ENCODE measurements around the gene MSRB1.

MSRB1 gene

DNA sequence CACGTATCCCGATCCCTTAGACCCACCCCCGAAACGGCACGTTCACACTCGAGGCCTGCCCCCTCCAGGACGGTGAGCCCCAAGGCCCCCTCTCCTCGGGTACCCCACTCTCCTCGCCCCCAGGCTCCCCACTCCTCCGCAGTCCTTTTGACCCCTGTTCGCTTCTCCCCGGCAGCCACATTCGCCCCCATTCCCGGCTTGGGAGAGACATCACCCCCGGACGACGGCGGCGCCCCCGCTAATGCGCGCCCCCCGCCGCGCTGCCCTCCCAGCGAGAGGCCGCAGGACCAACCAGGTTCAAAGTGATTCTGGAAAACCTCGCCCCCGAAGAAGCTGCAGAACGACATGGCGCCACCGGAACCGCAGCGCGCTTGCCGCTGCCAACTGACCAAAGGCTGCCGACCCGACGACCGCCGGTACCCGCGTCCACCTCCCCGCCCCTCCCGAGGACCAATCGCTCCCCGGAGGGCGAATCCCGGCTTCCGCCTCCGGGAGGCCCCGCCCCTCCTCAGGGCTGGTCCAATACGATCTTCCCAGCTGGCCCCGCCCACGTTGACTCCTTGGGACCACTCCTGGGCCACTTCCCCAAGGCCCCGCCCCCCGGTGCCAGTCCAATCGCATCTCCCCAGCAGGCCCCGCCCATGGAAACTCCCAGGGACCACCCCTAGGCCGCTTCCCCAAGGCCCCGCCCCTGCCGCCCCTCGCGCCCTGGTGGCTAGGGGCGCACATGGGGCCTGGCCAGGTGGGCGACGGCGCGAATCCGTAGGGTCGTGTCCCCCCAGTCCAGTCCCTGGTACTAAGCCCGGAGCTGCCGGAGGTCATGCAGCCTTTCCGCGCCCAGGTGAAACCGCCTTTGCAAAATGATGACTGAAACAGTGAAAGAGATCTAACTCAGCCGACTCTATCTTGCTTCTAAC is at the start of gene MSRB1:
Gene MSRB1, minus strand, starts transcription at position 390 of the 917 bp plus-strand sequence. Its CDS starts 43 bp downstream, at position 347.
- peak; percentile 98 for DNase-seq (ENCODE audit: low spot score)
- CTCF ChIA-PET: no interaction called here
- TF ChIP-seq CTCF (conservative IDR thresholded peaks at IDR 0.05; ENCODE audit: low read depth): no peak
- POLR2A ChIA-PET (ENCODE audit: low non-redundant PET): interaction anchor here (0.5 to 1.0 kb wide), 4 partner anchors 16 to 43 kb away, joined by 3 to 5 read pairs (median 3); partner anchors contain the start of gene NDUFB10
- H3K27ac ChIP-seq: peak within 1 kb of the TSS; percentile 73

GRCh38 chr16:1991948-1992703 is 49.1 kb upstream of the MSRB1 start:
- peak overlapping the region; percentile 71 for H3K27ac ChIP-seq
- ChIA-PET CTCF (interaction anchor here (0.6 kb wide), 1 partner anchor 15 kb away, joined by 3 read pairs; no protein-coding TSS in a partner anchor), POLR2A (ENCODE audit: low non-redundant PET) (interaction anchor here (0.6 kb wide), 1 partner anchor 10 kb away, joined by 3 read pairs; no protein-coding TSS in a partner anchor)
- peak; percentile 90 for DNase-seq (ENCODE audit: low spot score)
- TF ChIP-seq CTCF (conservative IDR thresholded peaks at IDR 0.05; ENCODE audit: low read depth): no peak

- TF ChIP-seq CTCF (conservative IDR thresholded peaks at IDR 0.05; ENCODE audit: low read depth): no peak
Measured at GRCh38 chr16:1991588-1991947, 48.6 kb upstream of the MSRB1 start.

GRCh38 chr16:1991135-1991551 is 48.1 kb upstream of the MSRB1 start:
- DNase-seq (ENCODE audit: low spot score): no peak
- ChIA-PET CTCF (interaction anchor here (0.6 to 0.7 kb wide), 2 partner anchors 164 to 525 kb away, joined by 3 read pairs; partner anchors contain the start of gene TRAF7), POLR2A (ENCODE audit: low non-redundant PET) (no interaction called here)
- H3K27ac ChIP-seq: no peak overlapping the region
- no peak for TF ChIP-seq CTCF (conservative IDR thresholded peaks at IDR 0.05; ENCODE audit: low read depth)

More at GRCh38 chr16:1991588-1991947, 48.6 kb upstream of the MSRB1 start:
- ChIA-PET POLR2A (ENCODE audit: low non-redundant PET) (no interaction called here), CTCF (interaction anchor here (0.7 kb wide), 1 partner anchor 164 kb away, joined by 3 read pairs; the partner anchor contains the start of gene TRAF7)
- H3K27ac ChIP-seq: peak overlapping the region; percentile 71
- DNase-seq (ENCODE audit: low spot score): no peak

DNA sequence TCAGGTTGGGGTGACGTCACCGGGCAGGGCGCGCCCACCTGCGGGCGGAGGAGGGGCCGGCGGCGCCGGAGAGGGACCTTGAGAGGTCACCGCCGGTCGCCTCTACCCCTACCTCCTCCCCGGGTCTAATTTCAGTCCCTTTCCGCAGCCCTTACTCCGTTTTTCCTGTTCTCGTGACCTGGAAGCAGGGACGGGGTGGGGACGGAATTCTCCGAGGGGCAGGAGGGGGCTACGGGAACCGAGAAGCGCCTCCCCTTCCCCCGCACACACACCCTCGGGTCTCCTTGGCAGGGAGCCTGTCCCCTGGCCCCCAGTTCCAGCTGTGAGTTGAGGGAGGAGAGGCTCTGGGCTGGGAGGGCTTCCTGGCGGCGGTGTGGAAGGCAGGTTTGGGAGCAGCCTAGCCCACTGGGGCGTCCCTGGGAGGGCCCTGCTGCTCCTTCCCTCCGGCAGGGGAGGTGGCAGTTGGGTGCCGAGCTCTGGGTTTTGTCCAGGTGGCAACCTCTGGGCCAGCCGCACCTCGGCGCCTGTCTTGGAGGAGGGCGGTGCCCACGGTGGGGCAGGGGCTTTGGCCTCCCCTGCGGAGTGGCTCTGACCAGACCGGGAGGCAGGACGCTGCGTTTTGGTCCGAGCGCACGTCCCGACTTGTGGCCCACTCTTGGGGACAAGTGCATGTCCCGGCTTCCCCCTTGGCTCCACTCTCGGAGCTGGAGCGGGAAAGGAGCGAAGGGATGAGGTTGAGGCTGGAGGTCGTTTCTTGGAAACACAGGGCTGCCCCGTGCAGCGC is 47.5 kb upstream of the MSRB1 start:
- no peak for DNase-seq (ENCODE audit: low spot score)
- CTCF ChIA-PET: interaction anchor here (0.6 to 0.7 kb wide), 2 partner anchors 525 to 750 kb away, joined by 3 read pairs; no protein-coding TSS in a partner anchor
- no peak overlapping the region for H3K27ac ChIP-seq
- POLR2A ChIA-PET (ENCODE audit: low non-redundant PET): no interaction called here
- no peak for TF ChIP-seq CTCF (conservative IDR thresholded peaks at IDR 0.05; ENCODE audit: low read depth)

- TF ChIP-seq CTCF (conservative IDR thresholded peaks at IDR 0.05; ENCODE audit: low read depth): no peak
- ChIA-PET CTCF (interaction anchor here (0.7 kb wide), 1 partner anchor 750 kb away, joined by 3 read pairs; no protein-coding TSS in a partner anchor), POLR2A (ENCODE audit: low non-redundant PET) (no interaction called here)
- DNase-seq (ENCODE audit: low spot score): no peak
- no peak overlapping the region for H3K27ac ChIP-seq
Measured at GRCh38 chr16:1990101-1990350, 47.0 kb upstream of the MSRB1 start.
